Thyroid gland (tissue), 4 donors: ENCODE measurements around the gene SH3TC2. TPM values are rescaled to one million over a fixed set of nuclear protein-coding genes. Genes with fewer than 3 reads are reported as not detected.

Experiments used
- DNase-seq, 2 donors: peaks; one replicate each; pipeline ENCODE4 v3.0.0-alpha.2; 2019
- H3K27ac ChIP-seq, 3 donors: fragments of 200-600 bp; sonication (generic); 1 replicate in 2 of 3; 2 replicates in 1 of 3; pipeline ENCODE4 v1.5.1; 2016 to 2019; ENCODE audit warnings: mild to moderate bottlenecking in 1 of 3, moderate library complexity in 1 of 3
- H3K27me3 ChIP-seq: fragments of 200-600 bp; sonication (generic); one replicate; pipeline ENCODE4 v1.5.1; 2019
- H3K36me3 ChIP-seq, 2 donors: fragments of 200-600 bp; sonication (generic); one replicate each; pipeline ENCODE4 v1.5.1; 2016 to 2019
- H3K4me1 ChIP-seq, 2 donors: fragments of 200-600 bp; sonication (generic); one replicate each; pipeline ENCODE4 v1.5.1; 2017 to 2019
- H3K4me3 ChIP-seq, 3 donors: fragments of 200-600 bp; sonication (generic); replicated peaks in 1 of 3; 1 replicate in 2 of 3; 2 replicates in 1 of 3; pipeline ENCODE4 v1.5.1; 2016; ENCODE audit warnings: mild to moderate bottlenecking in 1 of 3
- H3K9me3 ChIP-seq: fragments of 200-600 bp; sonication (generic); one replicate; pipeline ENCODE4 v1.5.1; 2017
- POLR2A ChIP-seq, 2 donors: fragments of 450-650 bp; IDR thresholded peaks; one replicate each; pipeline ENCODE4 v1.6.1; 2017; ENCODE audit warnings: antibody characterized with exemption in 2 of 2, mild to moderate bottlenecking in 2 of 2, moderate library complexity in 1 of 2
- WGBS, 2 donors: methylation state at CpG; one replicate each; pipeline ENCODE4 v1.1.5; 2017; 5-methylcytosine and 5-hydroxymethylcytosine counted together
- intact Hi-C: fragments of 100-400 bp; cut with DNase I; formaldehyde crosslinking; loops from one replicate; pipeline ENCODE4 v1.15.1; 2023
- total RNA-seq, 4 donors: library from RNA; depleted of rRNA; stranded (reverse); fragments of >200 nt; gene quantifications; one replicate each; pipeline ENCODE4 v1.2.3, GENCODE V29; 2016
- TF ChIP-seq, protein P1 (sequence below), 6 experiments: fragments of 200-600 bp in 3 of 6; fragments of 450-650 bp in 3 of 6; sonication (generic) in 3 of 6; IDR thresholded peaks; one replicate each; pipeline ENCODE4 v1.5.1; 2016 to 2019; ENCODE audit warnings: antibody characterized with exemption in 6 of 6, mild to moderate bottlenecking in 2 of 6, inconsistent platforms in 1 of 6, moderate library complexity in 1 of 6

The SH3TC2 gene
- total RNA-seq, 4 donors from 2014 or later = 0.83 to 2.0 (median 1.5) TPM

DNA sequence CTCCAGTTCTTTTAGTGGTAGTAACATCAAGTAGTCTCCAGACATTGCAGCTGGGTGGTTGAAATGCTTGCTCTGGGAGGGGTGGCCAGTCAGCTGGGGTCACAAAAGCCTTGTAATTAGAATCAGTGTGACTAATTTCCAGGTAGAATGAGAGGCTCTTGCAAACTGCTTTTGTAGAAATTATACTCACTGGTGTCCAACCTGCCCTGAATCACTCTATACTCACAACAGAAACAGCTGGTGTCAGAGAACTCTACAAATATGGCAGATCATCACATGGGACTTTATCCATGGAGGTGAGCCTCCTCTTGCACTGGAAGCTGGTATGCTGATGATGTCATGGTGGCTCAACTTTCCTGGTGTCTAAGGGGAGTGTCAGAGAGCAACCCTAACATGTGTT is 71.3 kb downstream of the SH3TC2 start:
- Histone ChIP-seq H3K4me1 (no peaks in the 10 kb centered on the region), H3K27me3 (no peaks in the 10 kb centered on the region), H3K9me3 (no peaks in the 10 kb centered on the region), H3K36me3 (no peaks in the 10 kb centered on the region), H3K4me3 (no peak overlapping the region), H3K27ac (no peak overlapping the region)
- intact Hi-C loops = loop anchor here (10.0 kb wide), 2 partner anchors 167 to 257 kb away; partner anchors contain the start of gene ADRB2
- no peak for TF ChIP-seq POLR2A (IDR thresholded peaks at IDR 0.05)
- no peak for DNase-seq

DNA sequence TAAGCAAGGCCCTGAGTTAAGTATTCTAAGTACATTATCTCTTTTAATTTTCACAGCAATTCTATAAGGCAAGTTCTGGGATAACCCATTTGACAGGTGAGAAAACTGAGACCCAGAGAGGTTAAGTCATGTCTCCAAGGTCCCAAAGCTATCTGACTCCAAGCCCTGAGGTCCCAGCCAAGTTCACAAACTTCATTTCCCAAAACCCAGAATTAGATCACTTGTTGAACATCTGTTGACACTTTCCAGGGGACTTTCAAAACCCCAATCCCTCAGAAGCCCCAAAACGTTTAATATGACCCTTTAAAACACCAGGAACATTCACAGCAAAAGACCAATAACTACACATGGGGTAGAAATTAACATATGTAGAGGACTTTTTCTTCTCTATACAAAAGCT is 72.0 kb downstream of the SH3TC2 start:
- H3K4me1 ChIP-seq = no peaks in the 10 kb centered on the region
- TF ChIP-seq, protein P1, sequence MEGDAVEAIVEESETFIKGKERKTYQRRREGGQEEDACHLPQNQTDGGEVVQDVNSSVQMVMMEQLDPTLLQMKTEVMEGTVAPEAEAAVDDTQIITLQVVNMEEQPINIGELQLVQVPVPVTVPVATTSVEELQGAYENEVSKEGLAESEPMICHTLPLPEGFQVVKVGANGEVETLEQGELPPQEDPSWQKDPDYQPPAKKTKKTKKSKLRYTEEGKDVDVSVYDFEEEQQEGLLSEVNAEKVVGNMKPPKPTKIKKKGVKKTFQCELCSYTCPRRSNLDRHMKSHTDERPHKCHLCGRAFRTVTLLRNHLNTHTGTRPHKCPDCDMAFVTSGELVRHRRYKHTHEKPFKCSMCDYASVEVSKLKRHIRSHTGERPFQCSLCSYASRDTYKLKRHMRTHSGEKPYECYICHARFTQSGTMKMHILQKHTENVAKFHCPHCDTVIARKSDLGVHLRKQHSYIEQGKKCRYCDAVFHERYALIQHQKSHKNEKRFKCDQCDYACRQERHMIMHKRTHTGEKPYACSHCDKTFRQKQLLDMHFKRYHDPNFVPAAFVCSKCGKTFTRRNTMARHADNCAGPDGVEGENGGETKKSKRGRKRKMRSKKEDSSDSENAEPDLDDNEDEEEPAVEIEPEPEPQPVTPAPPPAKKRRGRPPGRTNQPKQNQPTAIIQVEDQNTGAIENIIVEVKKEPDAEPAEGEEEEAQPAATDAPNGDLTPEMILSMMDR (IDR thresholded peaks at IDR 0.05) = no peak
- TF ChIP-seq POLR2A (IDR thresholded peaks at IDR 0.05) = no peak
- H3K36me3 ChIP-seq = no peaks in the 10 kb centered on the region
- no peak for DNase-seq
- H3K27ac ChIP-seq = no peak overlapping the region
- H3K9me3 ChIP-seq = no peaks in the 10 kb centered on the region
- intact Hi-C loops = loop anchor here (10.0 kb wide), 2 partner anchors 166 to 256 kb away; partner anchors contain the start of gene ADRB2
- no peaks in the 10 kb centered on the region for H3K27me3 ChIP-seq
- no peak overlapping the region for H3K4me3 ChIP-seq
- WGBS, 2 donors = 39 to 43% methylated on average over 1 of the region's 1 CpG

DNA sequence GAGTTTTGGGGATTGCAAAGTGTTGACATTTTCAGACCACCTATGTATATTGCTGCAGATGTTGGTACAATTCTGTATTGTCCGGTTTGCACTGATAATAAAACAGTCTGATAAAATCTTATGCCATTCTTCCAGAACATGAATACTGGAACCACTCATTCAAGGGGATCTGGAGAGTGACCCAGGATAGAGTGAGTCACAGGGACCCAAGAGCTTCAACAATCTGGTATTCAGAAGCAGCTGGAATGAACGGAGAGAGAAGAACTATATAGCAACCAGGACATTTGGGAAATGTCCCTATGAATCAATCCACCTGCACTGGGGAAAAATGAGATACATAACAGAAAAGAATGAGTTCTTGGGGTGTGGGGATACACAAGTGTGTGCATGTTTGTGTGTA is 73.3 kb downstream of the SH3TC2 start:
- no peak for DNase-seq
- Histone ChIP-seq H3K36me3 (no peaks in the 10 kb centered on the region), H3K27ac (no peak overlapping the region), H3K27me3 (no peaks in the 10 kb centered on the region), H3K4me3 (no peak overlapping the region), H3K4me1 (no peaks in the 10 kb centered on the region), H3K9me3 (no peaks in the 10 kb centered on the region)
- 84 to 85% methylated on average over 2 of the region's 2 CpGs for WGBS, 2 donors
- TF ChIP-seq, protein P1 (IDR thresholded peaks at IDR 0.05) = no peak
- TF ChIP-seq POLR2A (IDR thresholded peaks at IDR 0.05) = no peak
- intact Hi-C loops = no loop called here

DNA sequence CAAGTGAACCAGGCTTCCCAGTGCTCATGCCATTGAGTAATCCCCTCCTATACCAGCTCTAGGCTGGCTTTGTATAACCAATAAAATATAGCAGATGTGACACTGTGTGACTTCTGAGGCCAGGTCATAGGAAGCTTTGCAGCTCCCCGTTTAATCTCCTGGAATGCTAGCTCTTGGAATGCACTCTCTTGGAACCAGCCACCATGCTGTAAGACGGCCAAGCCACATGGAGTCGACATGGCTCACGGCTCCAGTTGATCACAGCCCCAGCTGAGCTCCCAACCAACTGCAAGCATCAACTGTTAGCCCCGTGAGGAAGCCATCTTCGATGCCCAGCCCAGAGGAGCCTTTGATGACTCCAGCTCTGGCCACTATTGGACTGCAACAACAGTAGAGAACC is 74.5 kb downstream of the SH3TC2 start:
- no peak overlapping the region for H3K27ac ChIP-seq
- no peak overlapping the region for H3K4me3 ChIP-seq
- TF ChIP-seq, protein P1 (IDR thresholded peaks at IDR 0.05) = no peak
- TF ChIP-seq POLR2A (IDR thresholded peaks at IDR 0.05) = no peak
- H3K4me1 ChIP-seq = no peaks in the 10 kb centered on the region
- DNase-seq = no peak
- H3K9me3 ChIP-seq = no peaks in the 10 kb centered on the region
- 76 to 77% methylated on average over 6 of the region's 6 CpGs for WGBS, 2 donors
- no peaks in the 10 kb centered on the region for H3K36me3 ChIP-seq
- H3K27me3 ChIP-seq = no peaks in the 10 kb centered on the region
- intact Hi-C loops = no loop called here

DNA sequence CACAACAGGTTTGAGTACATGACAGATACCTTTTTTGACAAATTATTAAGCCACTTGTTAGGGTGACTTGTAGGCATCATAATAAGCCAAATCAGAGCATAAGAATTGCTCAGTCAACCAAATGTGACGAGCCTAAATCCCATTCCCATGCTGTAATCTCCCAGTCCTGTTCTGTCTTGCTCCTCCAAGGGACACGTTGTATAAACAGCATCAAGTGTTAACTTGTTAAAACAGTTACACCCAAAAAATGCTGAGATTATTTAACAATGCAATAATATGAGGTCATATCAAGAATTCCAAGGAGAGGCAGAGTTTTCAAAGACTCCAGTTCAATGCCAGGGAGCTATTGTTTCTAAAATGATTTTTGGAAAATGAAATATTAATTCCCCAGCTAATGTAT is 76.2 kb downstream of the SH3TC2 start:
- intact Hi-C loops = no loop called here
- no peak for DNase-seq
- no peaks in the 10 kb centered on the region for H3K27me3 ChIP-seq
- no peaks in the 10 kb centered on the region for H3K4me1 ChIP-seq
- no peak for TF ChIP-seq POLR2A (IDR thresholded peaks at IDR 0.05)
- TF ChIP-seq, protein P1 (IDR thresholded peaks at IDR 0.05) = no peak
- H3K27ac ChIP-seq = no peak overlapping the region
- no peak overlapping the region for H3K4me3 ChIP-seq
- H3K36me3 ChIP-seq = no peaks in the 10 kb centered on the region
- WGBS, 2 donors = 66 to 67% methylated on average over 2 of the region's 2 CpGs
- no peaks in the 10 kb centered on the region for H3K9me3 ChIP-seq

DNA sequence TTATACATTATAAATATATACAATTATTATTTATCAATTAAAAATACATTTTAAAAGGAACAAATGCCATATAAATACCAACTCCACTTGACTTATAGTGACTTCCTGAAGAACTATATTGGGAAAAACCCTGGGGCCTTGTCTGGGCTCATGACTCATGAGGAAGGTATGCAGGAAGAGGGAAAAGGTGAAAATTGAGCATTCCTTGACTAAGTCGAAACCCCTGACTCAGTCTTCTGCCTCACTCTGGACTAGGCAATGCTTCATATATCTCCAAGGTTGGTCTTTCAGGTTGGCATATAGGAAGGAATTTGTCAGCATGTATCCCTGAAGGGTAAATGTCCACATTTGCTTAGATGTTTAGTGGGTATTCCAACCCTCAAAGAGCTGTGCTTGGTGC is 78.5 kb downstream of the SH3TC2 start:
- no peaks in the 10 kb centered on the region for H3K9me3 ChIP-seq
- no peaks in the 10 kb centered on the region for H3K36me3 ChIP-seq
- 62 to 71% methylated on average over 1 of the region's 1 CpG for WGBS, 2 donors
- no peaks in the 10 kb centered on the region for H3K27me3 ChIP-seq
- no peak for DNase-seq
- no peak overlapping the region for H3K4me3 ChIP-seq
- H3K27ac ChIP-seq = no peak overlapping the region
- H3K4me1 ChIP-seq = peaks cover 0 to under 1% of the 10 kb centered on the region in 2 donors
- intact Hi-C loops = no loop called here
- no peak for TF ChIP-seq POLR2A (IDR thresholded peaks at IDR 0.05)
- TF ChIP-seq, protein P1 (IDR thresholded peaks at IDR 0.05) = no peak
